ENCODE data around the gene RHOU. TPM values are rescaled to one million over a fixed set of nuclear protein-coding genes. Genes with fewer than 3 reads are reported as not detected.

RHOU gene
- total RNA-seq, 1 experiment from 2014 or later = not detected

DNA sequence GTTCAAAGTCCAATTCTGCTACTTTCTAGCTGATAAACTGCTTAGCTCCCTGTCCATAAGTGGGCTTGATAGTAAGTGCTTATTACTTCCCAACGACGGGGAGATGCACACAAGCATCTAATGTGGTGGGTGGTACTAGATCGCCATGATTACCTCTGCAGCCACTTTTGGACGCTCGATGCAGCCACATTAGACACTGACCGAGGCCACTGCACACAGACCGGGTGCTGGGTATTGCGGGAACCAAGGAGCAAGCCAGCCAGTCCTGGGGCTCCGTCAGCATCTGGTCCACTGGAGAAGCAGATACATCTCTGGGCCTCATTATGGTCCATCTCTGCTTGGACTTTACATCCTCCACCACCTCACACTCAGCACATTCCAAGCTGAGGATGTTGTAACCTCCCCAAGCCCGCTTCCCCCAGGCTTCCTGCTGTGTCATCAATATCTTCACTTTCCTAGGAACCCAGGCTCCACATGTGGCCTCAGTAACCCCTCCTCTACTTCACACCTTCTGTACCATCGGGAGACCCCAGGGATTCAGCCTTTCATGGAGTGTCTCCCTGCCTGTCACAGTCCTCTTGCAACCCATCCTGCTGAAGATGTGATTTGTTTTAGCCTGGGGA, 48.2 kb downstream of the RHOU start:
- Histone ChIP-seq H3K4me1 (replicated peaks; ENCODE audit: insufficient read depth) (no peaks in the 10 kb centered on the region), H4K20me1 (ENCODE audit: insufficient read depth) (no peaks in the 10 kb centered on the region), H3K27me3 (ENCODE audit: insufficient read depth, low read depth) (peaks cover 50% of the 10 kb centered on the region), H3K9me3 (ENCODE audit: insufficient read depth, low read depth) (no peaks in the 10 kb centered on the region), H3K4me2 (no peak overlapping the region), H3K36me3 (ENCODE audit: low read depth) (no peaks in the 10 kb centered on the region), H3K4me3 (no peak overlapping the region), H3K79me2 (ENCODE audit: low read depth) (no peaks in the 10 kb centered on the region), H3K9me2 (ENCODE audit: insufficient read depth) (no peaks in the 10 kb centered on the region; the same call in 1 of the 2 replicates), H3F3A (ENCODE audit: insufficient read depth, low read depth) (no peaks in the 10 kb centered on the region), H2AFZ (no peak overlapping the region), H3K27ac (no peak overlapping the region)
- BruUV-seq (replicated peaks) = no TSS peak
- no peak for DNase-seq
- ChIA-PET CTCF (no interaction called here), POLR2A (ENCODE audit: unreplicated experiment) (no interaction called here)
- TF ChIP-seq, protein P1, sequence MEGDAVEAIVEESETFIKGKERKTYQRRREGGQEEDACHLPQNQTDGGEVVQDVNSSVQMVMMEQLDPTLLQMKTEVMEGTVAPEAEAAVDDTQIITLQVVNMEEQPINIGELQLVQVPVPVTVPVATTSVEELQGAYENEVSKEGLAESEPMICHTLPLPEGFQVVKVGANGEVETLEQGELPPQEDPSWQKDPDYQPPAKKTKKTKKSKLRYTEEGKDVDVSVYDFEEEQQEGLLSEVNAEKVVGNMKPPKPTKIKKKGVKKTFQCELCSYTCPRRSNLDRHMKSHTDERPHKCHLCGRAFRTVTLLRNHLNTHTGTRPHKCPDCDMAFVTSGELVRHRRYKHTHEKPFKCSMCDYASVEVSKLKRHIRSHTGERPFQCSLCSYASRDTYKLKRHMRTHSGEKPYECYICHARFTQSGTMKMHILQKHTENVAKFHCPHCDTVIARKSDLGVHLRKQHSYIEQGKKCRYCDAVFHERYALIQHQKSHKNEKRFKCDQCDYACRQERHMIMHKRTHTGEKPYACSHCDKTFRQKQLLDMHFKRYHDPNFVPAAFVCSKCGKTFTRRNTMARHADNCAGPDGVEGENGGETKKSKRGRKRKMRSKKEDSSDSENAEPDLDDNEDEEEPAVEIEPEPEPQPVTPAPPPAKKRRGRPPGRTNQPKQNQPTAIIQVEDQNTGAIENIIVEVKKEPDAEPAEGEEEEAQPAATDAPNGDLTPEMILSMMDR (conservative IDR thresholded peaks at IDR 0.05) = no peak
- TF ChIP-seq EZH2 (IDR thresholded peaks at IDR 0.05; ENCODE audit: low read depth) = no peak
- intact Hi-C loops (cut with micrococcal nuclease; ENCODE audit: unreplicated experiment) = no loop called here

DNA sequence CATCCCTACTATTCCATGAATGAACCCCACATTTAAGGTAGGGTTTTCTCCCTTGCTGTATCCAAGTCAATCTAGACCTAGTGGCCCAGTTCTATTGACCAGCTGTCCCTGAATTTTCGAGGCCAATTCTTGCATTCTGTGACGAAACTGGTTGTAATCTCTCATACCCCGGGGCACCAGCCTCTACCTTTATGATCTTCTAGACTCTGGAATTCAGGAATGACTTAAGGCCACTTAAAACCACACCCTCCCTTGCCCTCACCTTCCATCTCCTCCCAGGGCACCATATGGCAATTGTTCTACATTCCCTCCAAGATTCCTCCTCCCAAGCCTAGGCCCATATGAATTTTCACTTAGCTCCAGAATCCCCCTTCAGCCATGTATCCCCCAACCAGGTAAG, 48.9 kb downstream of the RHOU start:
- Histone ChIP-seq H3K27ac (no peak overlapping the region), H3K9me2 (ENCODE audit: insufficient read depth) (no peaks in the 10 kb centered on the region; the same call in 1 of the 2 replicates), H4K20me1 (ENCODE audit: insufficient read depth) (no peaks in the 10 kb centered on the region), H2AFZ (no peak overlapping the region), H3K27me3 (ENCODE audit: insufficient read depth, low read depth) (peaks cover 55% of the 10 kb centered on the region), H3F3A (ENCODE audit: insufficient read depth, low read depth) (no peaks in the 10 kb centered on the region), H3K36me3 (ENCODE audit: low read depth) (no peaks in the 10 kb centered on the region), H3K79me2 (ENCODE audit: low read depth) (no peaks in the 10 kb centered on the region), H3K4me3 (no peak overlapping the region), H3K4me2 (no peak overlapping the region), H3K9me3 (ENCODE audit: insufficient read depth, low read depth) (no peaks in the 10 kb centered on the region), H3K4me1 (replicated peaks; ENCODE audit: insufficient read depth) (no peaks in the 10 kb centered on the region)
- no peak for TF ChIP-seq EZH2 (IDR thresholded peaks at IDR 0.05; ENCODE audit: low read depth)
- TF ChIP-seq, protein P1 (conservative IDR thresholded peaks at IDR 0.05) = no peak
- ChIA-PET CTCF (no interaction called here), POLR2A (ENCODE audit: unreplicated experiment) (no interaction called here)
- BruUV-seq (replicated peaks) = no TSS peak
- no peak for DNase-seq
- intact Hi-C loops (cut with micrococcal nuclease; ENCODE audit: unreplicated experiment) = no loop called here

DNA sequence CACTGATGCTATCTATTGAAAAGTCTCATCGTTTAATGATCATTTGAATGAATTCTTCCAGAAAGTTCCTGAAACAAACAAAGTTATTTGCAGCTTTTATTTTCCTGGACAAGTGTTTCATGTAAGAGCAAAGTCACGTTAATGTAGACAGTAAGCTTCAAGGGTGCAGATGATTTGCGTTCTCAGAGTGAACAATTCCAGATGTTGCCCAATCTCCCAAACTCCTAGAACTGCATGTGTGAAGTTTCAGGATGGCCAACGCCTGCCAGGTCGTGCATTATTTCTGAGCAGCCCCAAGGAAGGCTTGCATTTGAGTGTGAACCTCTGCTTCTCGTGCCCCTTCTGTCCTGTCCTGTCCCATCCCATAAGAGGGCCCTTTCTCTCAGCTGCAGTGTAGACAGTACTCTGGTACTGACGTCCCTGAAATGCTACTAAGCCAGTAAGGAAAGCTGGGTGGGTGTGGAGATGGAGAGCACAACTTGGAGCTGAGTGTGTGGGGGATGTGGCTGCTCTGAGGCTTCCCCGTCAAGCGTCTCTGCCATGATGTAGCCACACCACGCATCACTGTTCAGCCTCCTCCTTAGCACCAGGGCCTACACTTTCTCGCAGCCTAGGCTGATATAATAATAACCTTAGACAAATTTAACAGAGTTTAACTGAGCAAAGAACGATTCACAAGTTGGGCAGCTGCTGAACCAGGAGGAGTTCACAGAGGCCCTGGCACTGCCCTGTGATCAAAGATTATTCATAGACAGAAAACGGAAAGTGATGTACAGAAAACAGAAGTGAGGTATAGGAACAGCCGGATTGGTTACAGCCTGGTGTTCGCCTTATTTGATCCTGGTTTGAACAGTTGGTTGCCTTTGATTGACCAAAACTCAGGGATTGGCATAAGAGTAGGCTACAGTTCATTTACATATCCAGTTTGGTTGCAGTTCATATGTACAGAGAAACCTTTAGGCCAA, 50.4 kb downstream of the RHOU start:
- peaks cover 69% of the 10 kb centered on the region for H3K27me3 ChIP-seq (ENCODE audit: insufficient read depth, low read depth)
- no peaks in the 10 kb centered on the region for H3K36me3 ChIP-seq (ENCODE audit: low read depth)
- H3K9me2 ChIP-seq (ENCODE audit: insufficient read depth) = no peaks in the 10 kb centered on the region
- TF ChIP-seq, protein P1 (conservative IDR thresholded peaks at IDR 0.05) = no peak
- TF ChIP-seq EZH2 (IDR thresholded peaks at IDR 0.05; ENCODE audit: low read depth) = no peak
- DNase-seq = no peak
- ChIA-PET CTCF (no interaction called here), POLR2A (ENCODE audit: unreplicated experiment) (no interaction called here)
- H4K20me1 ChIP-seq (ENCODE audit: insufficient read depth) = no peaks in the 10 kb centered on the region
- no peak overlapping the region for H3K4me3 ChIP-seq
- H3K27ac ChIP-seq = no peak overlapping the region
- H3K9me3 ChIP-seq (ENCODE audit: insufficient read depth, low read depth) = no peaks in the 10 kb centered on the region
- no peaks in the 10 kb centered on the region for H3K79me2 ChIP-seq (ENCODE audit: low read depth)
- H3K4me1 ChIP-seq (replicated peaks; ENCODE audit: insufficient read depth) = no peaks in the 10 kb centered on the region
- H3K4me2 ChIP-seq = no peak overlapping the region
- intact Hi-C loops (cut with micrococcal nuclease; ENCODE audit: unreplicated experiment) = no loop called here
- H3F3A ChIP-seq (ENCODE audit: insufficient read depth, low read depth) = no peaks in the 10 kb centered on the region
- no peak overlapping the region for H2AFZ ChIP-seq
- BruUV-seq (replicated peaks) = no TSS peak
